ENCODE results near the gene OR9G4.

OR9G4 gene

DNA sequence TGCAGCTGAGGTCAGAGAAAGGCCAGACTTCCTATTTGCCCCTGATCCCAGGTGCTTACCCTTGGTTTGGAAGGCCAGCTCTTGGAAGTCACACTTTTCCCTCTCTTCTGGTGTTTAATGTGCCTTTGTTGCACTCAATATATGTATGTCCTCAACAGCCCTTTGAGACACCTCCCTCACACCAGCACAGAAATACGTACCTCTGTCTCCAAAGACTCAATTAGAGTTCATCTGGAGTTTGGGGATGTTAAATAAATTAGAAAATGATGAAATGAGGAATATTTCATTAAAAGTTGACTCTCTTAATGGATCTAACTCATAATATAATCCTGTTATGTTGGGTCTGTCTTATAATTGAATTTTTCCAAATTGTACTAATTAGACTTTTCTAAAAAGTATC is at the start of gene OR9G4:
Gene OR9G4, minus strand, starts transcription at position 101 of the 400 bp plus-strand sequence. CDS start 4,931 bp downstream, outside the sequence.
- no peak for DNase-seq (ENCODE audit: low read depth)
- TF ChIP-seq, protein P1, sequence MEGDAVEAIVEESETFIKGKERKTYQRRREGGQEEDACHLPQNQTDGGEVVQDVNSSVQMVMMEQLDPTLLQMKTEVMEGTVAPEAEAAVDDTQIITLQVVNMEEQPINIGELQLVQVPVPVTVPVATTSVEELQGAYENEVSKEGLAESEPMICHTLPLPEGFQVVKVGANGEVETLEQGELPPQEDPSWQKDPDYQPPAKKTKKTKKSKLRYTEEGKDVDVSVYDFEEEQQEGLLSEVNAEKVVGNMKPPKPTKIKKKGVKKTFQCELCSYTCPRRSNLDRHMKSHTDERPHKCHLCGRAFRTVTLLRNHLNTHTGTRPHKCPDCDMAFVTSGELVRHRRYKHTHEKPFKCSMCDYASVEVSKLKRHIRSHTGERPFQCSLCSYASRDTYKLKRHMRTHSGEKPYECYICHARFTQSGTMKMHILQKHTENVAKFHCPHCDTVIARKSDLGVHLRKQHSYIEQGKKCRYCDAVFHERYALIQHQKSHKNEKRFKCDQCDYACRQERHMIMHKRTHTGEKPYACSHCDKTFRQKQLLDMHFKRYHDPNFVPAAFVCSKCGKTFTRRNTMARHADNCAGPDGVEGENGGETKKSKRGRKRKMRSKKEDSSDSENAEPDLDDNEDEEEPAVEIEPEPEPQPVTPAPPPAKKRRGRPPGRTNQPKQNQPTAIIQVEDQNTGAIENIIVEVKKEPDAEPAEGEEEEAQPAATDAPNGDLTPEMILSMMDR (conservative IDR thresholded peaks at IDR 0.05; ENCODE audit: low read depth, low read length) = no peak

GRCh38 chr11:56783448-56784041 is 35.0 kb upstream of the OR9G4 start:
- peak; percentile 10 for DNase-seq (ENCODE audit: low read depth)
- H3K4me3 ChIP-seq (ENCODE audit: low read length) = no peak overlapping the region
- TF ChIP-seq, protein P1 (conservative IDR thresholded peaks at IDR 0.05; ENCODE audit: low read depth, low read length) = peak; percentile 53

More for the DNA sequence above, at the start of gene OR9G4:
- H3K4me3 ChIP-seq (ENCODE audit: low read length) = no peak within 1 kb of the TSS

DNA sequence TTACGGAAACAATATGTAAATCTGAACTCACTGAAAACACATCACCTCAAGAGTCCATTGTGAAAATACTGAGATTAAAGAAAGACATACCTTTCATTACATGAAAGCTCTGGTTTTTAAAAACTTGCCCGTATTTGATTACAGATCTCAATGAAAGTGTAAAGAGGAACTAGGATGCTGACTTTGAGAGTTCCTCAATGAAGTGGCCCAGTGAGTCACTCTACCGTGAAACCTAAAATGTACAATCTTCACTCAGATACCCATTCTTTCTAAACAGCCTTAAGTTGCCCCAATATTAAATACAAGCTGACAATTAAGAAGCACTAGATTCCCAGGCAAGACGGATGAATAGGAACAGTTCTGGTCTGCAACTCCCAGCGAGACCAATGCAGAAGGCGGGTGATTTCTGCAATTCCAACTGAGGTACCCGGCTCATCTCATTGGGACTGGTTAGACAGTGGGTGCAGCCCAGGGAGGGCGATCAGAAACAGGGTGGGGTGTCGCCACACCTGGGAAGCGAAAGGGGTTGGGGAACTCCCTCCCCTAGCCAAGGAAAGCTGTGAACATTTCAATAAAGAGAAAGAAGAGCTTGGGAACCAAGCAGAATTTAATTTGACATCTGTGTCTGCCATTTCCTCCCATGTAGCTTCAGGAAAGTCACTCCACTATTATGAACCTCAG is 33.8 kb upstream of the OR9G4 start:
- no peak for DNase-seq (ENCODE audit: low read depth)
- H3K4me3 ChIP-seq (ENCODE audit: low read length) = no peak overlapping the region
- TF ChIP-seq, protein P1 (conservative IDR thresholded peaks at IDR 0.05; ENCODE audit: low read depth, low read length) = no peak

DNA sequence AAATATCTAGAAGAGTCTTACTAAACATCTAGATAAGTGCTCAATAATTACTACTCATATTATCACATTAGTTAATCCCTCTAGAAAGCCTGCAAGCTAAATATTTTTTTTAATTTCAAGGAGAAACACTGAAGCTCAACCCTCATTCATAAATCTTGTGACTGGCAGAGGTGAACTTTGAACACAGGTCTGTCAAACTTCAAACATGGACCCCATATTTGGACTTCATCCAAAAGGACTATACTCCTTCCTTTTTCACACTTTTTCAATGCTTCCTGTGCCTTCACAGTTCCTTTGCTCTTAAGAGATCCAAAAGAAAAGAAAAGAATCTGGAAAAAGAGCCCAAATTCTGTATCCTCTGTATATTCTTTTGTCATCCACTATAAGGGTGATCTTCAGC is 28.3 kb upstream of the OR9G4 start:
- TF ChIP-seq, protein P1 (conservative IDR thresholded peaks at IDR 0.05; ENCODE audit: low read depth, low read length) = no peak
- no peak overlapping the region for H3K4me3 ChIP-seq (ENCODE audit: low read length)

DNA sequence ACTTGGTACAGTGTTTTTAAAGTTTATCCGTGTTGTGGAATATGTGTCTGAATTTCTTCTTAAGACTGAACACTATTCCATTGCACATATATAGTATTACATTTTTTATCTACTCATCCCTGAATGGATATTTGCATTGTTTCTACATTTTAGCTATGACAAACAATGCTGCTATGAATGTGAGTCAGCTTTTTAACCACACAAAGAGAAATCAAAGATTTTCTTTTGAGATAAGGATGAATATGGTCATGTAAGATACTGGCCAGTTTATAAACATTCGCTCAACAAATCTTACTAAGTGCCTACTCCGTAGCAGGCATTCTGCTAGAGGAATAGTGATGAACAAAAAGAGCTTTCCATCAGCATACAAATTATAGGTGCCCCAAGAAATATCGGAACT is 16.5 kb upstream of the OR9G4 start:
- TF ChIP-seq, protein P1 (conservative IDR thresholded peaks at IDR 0.05; ENCODE audit: low read depth, low read length) = no peak

More for the DNA sequence above, 28.3 kb upstream of the OR9G4 start:
- DNase-seq (ENCODE audit: low read depth) = no peak

GRCh38 chr11:56751480-56751879 is 3.0 kb upstream of the OR9G4 start:
- TF ChIP-seq, protein P1 (conservative IDR thresholded peaks at IDR 0.05; ENCODE audit: low read depth, low read length) = no peak
- H3K4me3 ChIP-seq (ENCODE audit: low read length) = no peak overlapping the region
- no peak for DNase-seq (ENCODE audit: low read depth)

More for the DNA sequence above, 16.5 kb upstream of the OR9G4 start:
- DNase-seq (ENCODE audit: low read depth) = no peak
- no peak overlapping the region for H3K4me3 ChIP-seq (ENCODE audit: low read length)

- no peak overlapping the region for H3K4me3 ChIP-seq (ENCODE audit: low read length)
- TF ChIP-seq, protein P1 (conservative IDR thresholded peaks at IDR 0.05; ENCODE audit: low read depth, low read length) = no peak
- DNase-seq (ENCODE audit: low read depth) = no peak
Measured at GRCh38 chr11:56750190-56750589, 1.7 kb upstream of the OR9G4 start.

All from retinal pigment epithelial cell (primary cell).